Liver (tissue), 9 donors: ENCODE data around the gene DNAH7. TPM values are rescaled to one million over a fixed set of nuclear protein-coding genes. Genes with fewer than 3 reads are reported as not detected.

ENCODE experiments used
- DNase-seq: peaks from one replicate; pipeline ENCODE4 v3.0.0-alpha.2; 2017; ENCODE audit warnings: low spot score
- H3K27ac ChIP-seq, 2 donors: one replicate each; pipeline ENCODE4 v1.7.0; 2013; ENCODE audit warnings: inconsistent platforms in 2 of 2, low read length in 2 of 2, control low read depth in 1 of 2, low read depth in 1 of 2, mild to moderate bottlenecking in 1 of 2
- H3K27me3 ChIP-seq, 4 donors: one replicate each; pipeline versions ENCODE4 v1.6.1 to v1.7.0; 2013; ENCODE audit warnings: low read length in 3 of 4, inconsistent platforms in 1 of 4, mild to moderate bottlenecking in 1 of 4, moderate library complexity in 1 of 4; ENCODE audit not compliant: control insufficient read depth in 4 of 4, insufficient read depth in 4 of 4
- H3K36me3 ChIP-seq, 4 donors: one replicate each; pipeline versions ENCODE4 v1.6.1 to v1.7.0; 2013; ENCODE audit warnings: low read length in 3 of 4, mild to moderate bottlenecking in 3 of 4, low read depth in 1 of 4, moderate library complexity in 1 of 4; ENCODE audit not compliant: control insufficient read depth in 4 of 4, insufficient read depth in 3 of 4
- H3K4me1 ChIP-seq, 4 donors: one replicate each; pipeline versions ENCODE4 v1.6.1 to v1.7.0; 2013; ENCODE audit warnings: low read length in 3 of 4, mild to moderate bottlenecking in 3 of 4, moderate library complexity in 1 of 4; ENCODE audit not compliant: control insufficient read depth in 4 of 4, insufficient read depth in 4 of 4
- H3K4me3 ChIP-seq, 3 donors: one replicate each; pipeline versions ENCODE4 v1.6.1 to v1.7.0; 2013; ENCODE audit warnings: low read length in 3 of 3, control low read depth in 1 of 3, low read depth in 1 of 3, mild to moderate bottlenecking in 1 of 3
- H3K9ac ChIP-seq, 2 donors: one replicate each; pipeline ENCODE4 v1.7.0; 2013; ENCODE audit warnings: low read length in 2 of 2, mild to moderate bottlenecking in 2 of 2, moderate library complexity in 2 of 2, control low read depth in 1 of 2, low read depth in 1 of 2
- H3K9me3 ChIP-seq, 4 donors: one replicate each; pipeline versions ENCODE4 v1.6.1 to v1.7.0; 2013; ENCODE audit warnings: low read length in 3 of 4; ENCODE audit not compliant: control insufficient read depth in 4 of 4
- ATF3 ChIP-seq: IDR thresholded peaks from 2 replicates; pipeline ENCODE4 v1.6.1; 2016; ENCODE audit warnings: antibody characterized with exemption
- CTCF ChIP-seq: fragments of 150-350 bp; IDR thresholded peaks from 2 replicates; pipeline ENCODE4 v1.5.1; 2017; ENCODE audit warnings: improper control_type of control experiment, low read depth, low read length; ENCODE audit not compliant: missing input control
- FOXA2 ChIP-seq: IDR thresholded peaks from 2 replicates; pipeline ENCODE4 v1.6.1; 2016; ENCODE audit warnings: antibody characterized with exemption
- GABPA ChIP-seq, 2 donors: IDR thresholded peaks in 1 of 2; conservative IDR thresholded peaks in 1 of 2; 2 replicates each; pipeline ENCODE4 v1.6.1; 2016; ENCODE audit warnings: antibody characterized with exemption in 2 of 2, mild to moderate bottlenecking in 1 of 2, moderate library complexity in 1 of 2
- HNF4G ChIP-seq: IDR thresholded peaks from 2 replicates; pipeline ENCODE4 v1.6.1; 2016; ENCODE audit warnings: antibody characterized with exemption
- MAX ChIP-seq: IDR thresholded peaks from 2 replicates; pipeline ENCODE4 v1.6.1; 2016; ENCODE audit warnings: antibody characterized with exemption
- NR2F2 ChIP-seq: IDR thresholded peaks from 2 replicates; pipeline ENCODE4 v1.6.1; 2016; ENCODE audit warnings: antibody characterized with exemption
- RXRA ChIP-seq, 2 donors: IDR thresholded peaks; 2 replicates each; pipeline ENCODE4 v1.6.1; 2017 to 2018; ENCODE audit warnings: antibody characterized with exemption in 2 of 2, mild to moderate bottlenecking in 1 of 2
- YY1 ChIP-seq: IDR thresholded peaks from 2 replicates; pipeline ENCODE4 v1.6.1; 2016; ENCODE audit warnings: antibody characterized with exemption, mild to moderate bottlenecking
- WGBS: extraction: QIAGEN DNeasy Blood & Tissue Kit; methylation state at CpG from one replicate; pipeline ENCODE4 v1.1.7; 2013; 5-methylcytosine and 5-hydroxymethylcytosine counted together
- polyA plus RNA-seq, 2 donors: library from polyadenylated mRNA; stranded (reverse) in 1 of 2; unstranded in 1 of 2; fragments of 200-250 nt in 1 of 2; fragments of >200 nt in 1 of 2; fragmentation: Nextera tagmentation in 1 of 2; extraction: Ambion mirVana in 1 of 2; gene quantifications; one replicate each; pipeline versions ENCODE4 v1.2.1 to v1.2.3, GENCODE V29; 2013 to 2015
- total RNA-seq, 2 donors: library from RNA; depleted of rRNA; stranded (reverse); fragments of >200 nt; gene quantifications; one replicate each; pipeline ENCODE4 v1.2.3, GENCODE V29; 2014
- TF ChIP-seq, protein P1 (sequence below): IDR thresholded peaks from 2 replicates; pipeline ENCODE4 v1.6.1; 2016; ENCODE audit warnings: antibody characterized with exemption, mild to moderate bottlenecking
- donor health status: healthy.
- donor health status: healthy.
- donor health status: healthy.
- donor health status: healthy.
- donor health status: healthy.

DNAH7 gene
- total and polyA plus RNA-seq, 4 donors, result under 0.01 to 0.50 (median 0.07) TPM

DNA sequence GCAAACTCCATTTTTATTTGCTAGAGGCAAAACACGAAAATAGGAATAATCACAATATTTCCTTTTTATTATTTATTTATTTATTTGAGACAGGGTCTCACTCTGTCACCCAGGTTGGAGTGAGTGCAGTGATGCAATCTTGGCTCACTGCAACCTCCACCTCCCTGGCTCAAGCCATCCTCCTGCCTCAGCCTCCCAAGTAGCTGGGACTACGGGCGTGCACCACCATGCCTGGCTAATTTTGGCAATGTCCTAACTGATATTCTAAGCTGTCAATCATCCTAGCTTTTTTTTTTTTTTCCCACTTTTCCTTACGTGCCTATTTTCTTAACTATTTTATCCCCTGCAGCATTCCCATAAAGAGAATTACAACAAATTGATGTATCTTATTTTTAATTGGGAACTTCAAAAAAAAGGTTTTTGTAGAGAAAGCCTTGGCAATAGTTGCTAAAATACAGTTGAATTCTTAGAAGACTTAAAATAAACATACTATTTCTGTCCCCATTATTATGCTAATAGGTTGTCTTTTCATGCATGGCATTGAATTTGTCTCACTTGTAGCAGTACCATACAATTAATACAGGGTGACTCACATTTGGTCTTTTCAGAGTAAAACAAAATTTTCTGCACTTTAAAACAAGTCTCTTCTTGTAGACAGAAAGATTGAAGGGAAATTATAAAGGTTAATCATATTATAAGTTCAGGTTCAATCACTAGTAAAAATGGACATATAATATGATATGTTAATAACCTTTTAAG lies 258.1 kb downstream of the DNAH7 start:
- DNase-seq, result no peak
- no peak overlapping the region for H3K9ac ChIP-seq
- TF ChIP-seq GABPA (IDR thresholded peaks at IDR 0.05 in 1 of 2, conservative IDR thresholded peaks at IDR 0.05 in 1 of 2) (no peak), MAX (no peak), RXRA (IDR thresholded peaks at IDR 0.05) (no peak), HNF4G (no peak), ATF3 (no peak), NR2F2 (no peak)
- TF ChIP-seq, protein P1, sequence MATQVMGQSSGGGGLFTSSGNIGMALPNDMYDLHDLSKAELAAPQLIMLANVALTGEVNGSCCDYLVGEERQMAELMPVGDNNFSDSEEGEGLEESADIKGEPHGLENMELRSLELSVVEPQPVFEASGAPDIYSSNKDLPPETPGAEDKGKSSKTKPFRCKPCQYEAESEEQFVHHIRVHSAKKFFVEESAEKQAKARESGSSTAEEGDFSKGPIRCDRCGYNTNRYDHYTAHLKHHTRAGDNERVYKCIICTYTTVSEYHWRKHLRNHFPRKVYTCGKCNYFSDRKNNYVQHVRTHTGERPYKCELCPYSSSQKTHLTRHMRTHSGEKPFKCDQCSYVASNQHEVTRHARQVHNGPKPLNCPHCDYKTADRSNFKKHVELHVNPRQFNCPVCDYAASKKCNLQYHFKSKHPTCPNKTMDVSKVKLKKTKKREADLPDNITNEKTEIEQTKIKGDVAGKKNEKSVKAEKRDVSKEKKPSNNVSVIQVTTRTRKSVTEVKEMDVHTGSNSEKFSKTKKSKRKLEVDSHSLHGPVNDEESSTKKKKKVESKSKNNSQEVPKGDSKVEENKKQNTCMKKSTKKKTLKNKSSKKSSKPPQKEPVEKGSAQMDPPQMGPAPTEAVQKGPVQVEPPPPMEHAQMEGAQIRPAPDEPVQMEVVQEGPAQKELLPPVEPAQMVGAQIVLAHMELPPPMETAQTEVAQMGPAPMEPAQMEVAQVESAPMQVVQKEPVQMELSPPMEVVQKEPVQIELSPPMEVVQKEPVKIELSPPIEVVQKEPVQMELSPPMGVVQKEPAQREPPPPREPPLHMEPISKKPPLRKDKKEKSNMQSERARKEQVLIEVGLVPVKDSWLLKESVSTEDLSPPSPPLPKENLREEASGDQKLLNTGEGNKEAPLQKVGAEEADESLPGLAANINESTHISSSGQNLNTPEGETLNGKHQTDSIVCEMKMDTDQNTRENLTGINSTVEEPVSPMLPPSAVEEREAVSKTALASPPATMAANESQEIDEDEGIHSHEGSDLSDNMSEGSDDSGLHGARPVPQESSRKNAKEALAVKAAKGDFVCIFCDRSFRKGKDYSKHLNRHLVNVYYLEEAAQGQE, result no peak
- H3K27ac ChIP-seq, result no peak overlapping the region
- no peaks in the 10 kb centered on the region for H3K4me1 ChIP-seq
- WGBS, result 75% methylated on average over 4 of the region's 4 CpGs
- H3K9me3 ChIP-seq, result no peaks in the 10 kb centered on the region
- H3K4me3 ChIP-seq, result no peak overlapping the region
- no peaks in the 10 kb centered on the region for H3K27me3 ChIP-seq
- no peaks in the 10 kb centered on the region for H3K36me3 ChIP-seq

DNA sequence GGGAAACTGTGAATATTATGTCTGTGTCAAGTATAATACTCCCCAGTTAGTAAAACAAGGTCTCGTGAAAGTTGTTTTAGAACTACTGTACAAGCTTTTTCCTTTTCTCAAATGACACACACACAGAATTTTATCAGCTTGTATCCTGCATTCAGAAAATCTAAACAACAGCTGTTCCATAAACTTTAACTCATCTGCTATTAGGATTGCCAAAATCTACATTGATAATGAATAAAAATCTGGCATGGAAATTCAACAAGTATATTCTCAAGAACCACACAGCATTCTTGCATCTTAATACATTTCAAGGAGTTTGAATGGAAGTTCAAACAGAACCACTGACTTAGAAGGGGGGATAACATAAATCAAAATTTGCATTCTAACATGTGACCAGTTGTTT lies 260.4 kb downstream of the DNAH7 start:
- no peak for TF ChIP-seq CTCF
- TF ChIP-seq FOXA2, result no peak
- no peak for TF ChIP-seq HNF4G
- TF ChIP-seq YY1, result no peak
- Histone ChIP-seq H3K4me1 (no peaks in the 10 kb centered on the region), H3K9me3 (no peaks in the 10 kb centered on the region), H3K9ac (no peak overlapping the region), H3K4me3 (no peak overlapping the region), H3K27me3 (no peaks in the 10 kb centered on the region), H3K36me3 (no peaks in the 10 kb centered on the region), H3K27ac (no peak overlapping the region)
- DNase-seq, result no peak
- WGBS, result 69% methylated on average over 1 of the region's 1 CpG
